Osteocyte (in vitro differentiated cells): ENCODE measurements around the gene STRN3. TPM values are rescaled to one million over a fixed set of nuclear protein-coding genes. Genes with fewer than 3 reads are reported as not detected.
"Not testable (repeated sequence)": the region's sequence is repeated elsewhere in the genome, so short reads cannot be mapped to it uniquely, and the experiment has no call there.

Source experiments
- DNase-seq: peaks from one replicate; pipeline ENCODE4 v3.0.0; 2021; ENCODE audit warnings: mixed read lengths; ENCODE audit not compliant: unreplicated experiment; ENCODE audit errors: extremely low spot score
- H3K27ac Mint-ChIP-seq: one replicate; pipeline ENCODE4 v1.8.0; 2021; ENCODE audit warnings: mild to moderate bottlenecking, mixed read lengths; ENCODE audit not compliant: unreplicated experiment
- H3K27me3 Mint-ChIP-seq: one replicate; pipeline ENCODE4 v1.8.0; 2021; ENCODE audit warnings: mixed read lengths; ENCODE audit not compliant: unreplicated experiment
- H3K36me3 Mint-ChIP-seq: one replicate; pipeline ENCODE4 v1.8.0; 2021; ENCODE audit warnings: mixed read lengths; ENCODE audit not compliant: unreplicated experiment
- H3K4me1 Mint-ChIP-seq: one replicate; pipeline ENCODE4 v1.8.0; 2021; ENCODE audit warnings: mixed read lengths; ENCODE audit not compliant: unreplicated experiment
- H3K4me3 Mint-ChIP-seq: one replicate; pipeline ENCODE4 v1.8.0; 2021; ENCODE audit warnings: mild to moderate bottlenecking, moderate library complexity, mixed read lengths; ENCODE audit not compliant: unreplicated experiment
- H3K9me3 Mint-ChIP-seq: one replicate; pipeline ENCODE4 v1.8.0; 2021; ENCODE audit warnings: mixed read lengths; ENCODE audit not compliant: unreplicated experiment
- total RNA-seq: library from RNA; stranded (reverse); gene quantifications from 2 replicates; pipeline ENCODE4 v1.2.1, GENCODE V29; 2021
- TF ChIP-seq, protein P1 (sequence below): fragments of 200-600 bp; sonication (generic); IDR thresholded peaks from 2 replicates; pipeline ENCODE4 v1.5.0; 2021; ENCODE audit warnings: antibody characterized with exemption, mild to moderate bottlenecking, moderate library complexity

STRN3 gene
- total RNA-seq, 1 donor from 2014 or later: 38.7 TPM

- DNase-seq: no peak
- H3K27ac Mint-ChIP-seq: no peak overlapping the region
- H3K27me3 Mint-ChIP-seq: no peaks in the 10 kb centered on the region
- TF ChIP-seq, protein P1, sequence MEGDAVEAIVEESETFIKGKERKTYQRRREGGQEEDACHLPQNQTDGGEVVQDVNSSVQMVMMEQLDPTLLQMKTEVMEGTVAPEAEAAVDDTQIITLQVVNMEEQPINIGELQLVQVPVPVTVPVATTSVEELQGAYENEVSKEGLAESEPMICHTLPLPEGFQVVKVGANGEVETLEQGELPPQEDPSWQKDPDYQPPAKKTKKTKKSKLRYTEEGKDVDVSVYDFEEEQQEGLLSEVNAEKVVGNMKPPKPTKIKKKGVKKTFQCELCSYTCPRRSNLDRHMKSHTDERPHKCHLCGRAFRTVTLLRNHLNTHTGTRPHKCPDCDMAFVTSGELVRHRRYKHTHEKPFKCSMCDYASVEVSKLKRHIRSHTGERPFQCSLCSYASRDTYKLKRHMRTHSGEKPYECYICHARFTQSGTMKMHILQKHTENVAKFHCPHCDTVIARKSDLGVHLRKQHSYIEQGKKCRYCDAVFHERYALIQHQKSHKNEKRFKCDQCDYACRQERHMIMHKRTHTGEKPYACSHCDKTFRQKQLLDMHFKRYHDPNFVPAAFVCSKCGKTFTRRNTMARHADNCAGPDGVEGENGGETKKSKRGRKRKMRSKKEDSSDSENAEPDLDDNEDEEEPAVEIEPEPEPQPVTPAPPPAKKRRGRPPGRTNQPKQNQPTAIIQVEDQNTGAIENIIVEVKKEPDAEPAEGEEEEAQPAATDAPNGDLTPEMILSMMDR: no peak
- peaks cover 22% of the 10 kb centered on the region for H3K36me3 Mint-ChIP-seq
- H3K4me3 Mint-ChIP-seq: no peak overlapping the region
- H3K9me3 Mint-ChIP-seq: no peaks in the 10 kb centered on the region
- peaks cover 7% of the 10 kb centered on the region for H3K4me1 Mint-ChIP-seq
These were observed 85.3 kb downstream of the STRN3 start for GRCh38 chr14:30940886-30941285.

GRCh38 chr14:30938617-30939016, 87.6 kb downstream of the STRN3 start:
- no peak overlapping the region for H3K27ac Mint-ChIP-seq
- no peak overlapping the region for H3K4me3 Mint-ChIP-seq
- DNase-seq: no peak
- no peaks in the 10 kb centered on the region for H3K27me3 Mint-ChIP-seq
- no peaks in the 10 kb centered on the region for H3K9me3 Mint-ChIP-seq
- H3K36me3 Mint-ChIP-seq: peaks cover 27% of the 10 kb centered on the region
- peaks cover 7% of the 10 kb centered on the region for H3K4me1 Mint-ChIP-seq
- TF ChIP-seq, protein P1: no peak

GRCh38 chr14:30935445-30935844, 90.7 kb downstream of the STRN3 start:
- DNase-seq: no peak
- Mint-ChIP-seq H3K4me3 (no peak overlapping the region), H3K4me1 (no peaks in the 10 kb centered on the region), H3K27ac (no peak overlapping the region), H3K36me3 (peaks cover 25% of the 10 kb centered on the region), H3K9me3 (no peaks in the 10 kb centered on the region), H3K27me3 (no peaks in the 10 kb centered on the region)
- TF ChIP-seq, protein P1: no peak

- H3K36me3 Mint-ChIP-seq: peaks cover 24% of the 10 kb centered on the region
- H3K27ac Mint-ChIP-seq, DNase-seq, H3K4me1 Mint-ChIP-seq, H3K9me3 Mint-ChIP-seq, H3K4me3 Mint-ChIP-seq, H3K27me3 Mint-ChIP-seq: not testable (repeated sequence)
These were observed 92.2 kb downstream of the STRN3 start for GRCh38 chr14:30933937-30934336.

DNA sequence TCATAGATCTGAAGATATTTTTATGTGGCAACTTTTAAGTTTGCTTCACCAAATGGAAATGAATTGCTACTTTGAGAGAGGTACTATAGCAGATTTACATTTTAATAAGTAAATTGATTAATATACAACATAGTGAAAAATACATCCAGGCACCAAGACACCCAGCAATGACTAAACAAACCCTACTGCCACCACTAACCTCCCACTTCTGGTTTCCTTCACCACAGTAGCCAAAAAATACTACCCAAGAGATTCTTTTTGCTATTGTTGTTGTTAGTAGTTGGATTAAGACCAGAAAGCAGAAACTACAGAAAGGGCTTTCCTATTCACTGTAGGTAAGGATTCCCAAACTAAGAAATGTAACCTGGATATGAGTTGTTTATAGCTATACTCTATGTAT, 97.7 kb downstream of the STRN3 start:
- no peak for DNase-seq
- Mint-ChIP-seq H3K4me1 (peaks cover 3% of the 10 kb centered on the region), H3K27ac (peak overlapping the region; percentile 4), H3K36me3 (peaks cover 17% of the 10 kb centered on the region), H3K9me3 (no peaks in the 10 kb centered on the region), H3K27me3 (no peaks in the 10 kb centered on the region), H3K4me3 (no peak overlapping the region)
- TF ChIP-seq, protein P1: no peak

DNA sequence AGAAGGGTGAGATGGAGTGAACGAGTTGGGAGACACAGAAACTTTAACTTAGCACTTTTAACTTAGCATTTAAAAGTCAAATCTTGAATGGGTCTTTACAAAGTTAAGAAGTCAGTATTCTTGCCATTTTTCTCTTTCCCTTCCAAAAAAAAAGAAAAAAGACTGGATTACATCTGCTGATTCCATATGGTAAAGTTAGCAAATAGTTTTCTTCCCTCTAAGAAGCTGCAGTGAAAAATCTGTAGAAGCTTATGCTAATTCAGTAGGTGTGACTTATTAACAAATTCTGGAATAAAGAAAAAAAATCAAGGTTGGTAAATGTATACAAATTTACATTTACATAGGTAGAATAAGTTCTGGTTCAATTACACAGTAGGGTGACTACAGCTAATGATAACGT, 100.9 kb downstream of the STRN3 start:
- no peaks in the 10 kb centered on the region for H3K9me3 Mint-ChIP-seq
- H3K4me1 Mint-ChIP-seq: peaks cover 8% of the 10 kb centered on the region
- H3K27me3 Mint-ChIP-seq: no peaks in the 10 kb centered on the region
- no peak overlapping the region for H3K27ac Mint-ChIP-seq
- DNase-seq: no peak
- peaks cover 16% of the 10 kb centered on the region for H3K36me3 Mint-ChIP-seq
- TF ChIP-seq, protein P1: no peak
- no peak overlapping the region for H3K4me3 Mint-ChIP-seq
